Natural killer cell (primary cell): ENCODE data around the gene HOMEZ. TPM values are rescaled to one million over a fixed set of nuclear protein-coding genes. Genes with fewer than 3 reads are reported as not detected.
A peak's percentile ranks its signal among the peaks of the same experiment; 100 is the strongest.
"Not testable (repeated sequence)": the region's sequence is repeated elsewhere in the genome, so short reads cannot be mapped to it uniquely, and the experiment has no call there.

Experiments used
- ATAC-seq, 3 donors: fragments of 150-1000 bp in 2 of 3; fragments of 200-7000 bp in 1 of 3; cut with Tn5 transposase; 1 replicate in 1 of 3; 2 replicates in 2 of 3; pipeline ENCODE4 v1.10.0; 2021; ENCODE audit warnings: mild to moderate bottlenecking in 2 of 3, moderate library complexity in 2 of 3
- DNase-seq, 2 donors: peaks; one replicate each; pipeline versions ENCODE4 v3.0.0 to v3.0.0-alpha.2; 2013 to 2021; ENCODE audit warnings: mixed read lengths in 1 of 2
- H3K27ac ChIP-seq: one replicate; pipeline ENCODE4 v1.5.1; 2013; ENCODE audit warnings: mild to moderate bottlenecking, low read length
- H3K27me3 ChIP-seq: one replicate; pipeline ENCODE4 v1.6.1; 2013; ENCODE audit warnings: low read length; ENCODE audit not compliant: control insufficient read depth, insufficient read depth
- H3K36me3 ChIP-seq: one replicate; pipeline ENCODE4 v1.6.1; 2013; ENCODE audit warnings: low read length; ENCODE audit not compliant: control insufficient read depth, insufficient read depth
- H3K4me1 ChIP-seq: one replicate; pipeline ENCODE4 v1.6.1; 2013; ENCODE audit warnings: low read length; ENCODE audit not compliant: control insufficient read depth, insufficient read depth
- H3K4me3 ChIP-seq: one replicate; pipeline ENCODE4 v1.5.1; 2013; ENCODE audit warnings: low read length
- H3K9me3 ChIP-seq: one replicate; pipeline ENCODE4 v1.6.1; 2013; ENCODE audit warnings: low read length; ENCODE audit not compliant: control insufficient read depth, insufficient read depth
- H3K27ac Mint-ChIP-seq, 2 donors: one replicate each; pipeline ENCODE4 v1.8.0; 2022; ENCODE audit warnings: mild to moderate bottlenecking in 2 of 2, mixed read lengths in 2 of 2, moderate library complexity in 1 of 2
- H3K27me3 Mint-ChIP-seq, 2 donors: one replicate each; pipeline ENCODE4 v1.8.0; 2022; ENCODE audit warnings: low read depth in 2 of 2, mixed read lengths in 2 of 2
- H3K36me3 Mint-ChIP-seq: one replicate; pipeline ENCODE4 v1.8.0; 2022; ENCODE audit warnings: mixed read lengths
- H3K4me1 Mint-ChIP-seq, 2 donors: one replicate each; pipeline ENCODE4 v1.8.0; 2022; ENCODE audit warnings: mixed read lengths in 2 of 2
- H3K4me3 Mint-ChIP-seq: one replicate; pipeline ENCODE4 v1.8.0; 2022; ENCODE audit warnings: mild to moderate bottlenecking, moderate library complexity, mixed read lengths
- H3K9me3 Mint-ChIP-seq, 2 donors: one replicate each; pipeline ENCODE4 v1.8.0; 2022; ENCODE audit warnings: mixed read lengths in 2 of 2
- CTCF ChIP-seq: fragments of 200-600 bp; IDR thresholded peaks from one replicate; pipeline ENCODE4 v1.8.0; 2022; ENCODE audit warnings: antibody characterized with exemption
- WGBS: methylation state at CpG from one replicate; pipeline ENCODE4 v1.1.7; 2013; ENCODE audit warnings: missing lambda C conversion rate; ENCODE audit not compliant: insufficient coverage; 5-methylcytosine and 5-hydroxymethylcytosine counted together
- intact Hi-C: fragments of 100-400 bp; cut with micrococcal nuclease; formaldehyde crosslinking; loops from one replicate; pipeline ENCODE4 v1.14.2; 2022
- total RNA-seq, 4 donors: library from RNA; stranded (reverse); fragments of 120-200 nt in 1 of 4; gene quantifications; one replicate each; pipeline versions ENCODE4 v1.2.3 to v1.2.4, GENCODE V29; 2013 to 2022

The HOMEZ gene
- total RNA-seq, 3 donors from 2014 or later (not counting 1 experiment from before 2014, with no cell fraction given), result 5.1 to 10.1 (median 7.0) TPM

GRCh38 chr14:23240661-23241060, 45.3 kb downstream of the HOMEZ start:
- H3K36me3 Mint-ChIP-seq, result no peaks in the 10 kb centered on the region
- Histone ChIP-seq H3K4me3 (no peak overlapping the region), H3K9me3 (no peaks in the 10 kb centered on the region), H3K36me3 (no peaks in the 10 kb centered on the region), H3K4me1 (peaks cover 7% of the 10 kb centered on the region), H3K27ac (no peak overlapping the region), H3K27me3 (peaks cover 3% of the 10 kb centered on the region)
- H3K9me3 Mint-ChIP-seq, result no peaks in the 10 kb centered on the region
- DNase-seq (no peak), ATAC-seq (no peak)
- H3K27me3 Mint-ChIP-seq, result peaks cover 12 to 15% of the 10 kb centered on the region in 2 donors
- intact Hi-C loops, result no loop called here
- no peak overlapping the region for H3K27ac Mint-ChIP-seq
- TF ChIP-seq CTCF, result no peak
- H3K4me1 Mint-ChIP-seq, result peaks cover 5 to 6% of the 10 kb centered on the region in 2 donors
- 64% methylated on average over 1 of the region's 1 CpG for WGBS
- no peak overlapping the region for H3K4me3 Mint-ChIP-seq

- Mint-ChIP-seq H3K4me3 (peak within 1 kb of the TSS; percentile 68), H3K4me1 (peaks cover 5 to 6% of the 10 kb centered on the region in 2 donors), H3K27me3 (peaks cover 12 to 15% of the 10 kb centered on the region in 2 donors), H3K36me3 (no peaks in the 10 kb centered on the region), H3K27ac (no peak within 1 kb of the TSS), H3K9me3 (no peaks in the 10 kb centered on the region)
- no peak within 1 kb of the TSS for H3K4me3 ChIP-seq
- ATAC-seq, result peak; percentile 95 to 100 (median 98)
- H3K36me3 ChIP-seq, result no peaks in the 10 kb centered on the region
- WGBS, result 34% methylated on average over 39 of the region's 39 CpGs
- peak; percentile 54 to 82 for DNase-seq
- no peak for TF ChIP-seq CTCF
- H3K9me3 ChIP-seq, result no peaks in the 10 kb centered on the region
- H3K27ac ChIP-seq, result no peak within 1 kb of the TSS
- intact Hi-C loops, result no loop called here
- peaks cover 7% of the 10 kb centered on the region for H3K4me1 ChIP-seq
- H3K27me3 ChIP-seq, result peaks cover 3% of the 10 kb centered on the region
Observed at GRCh38 chr14:23237772-23238594, 47.9 kb downstream of the HOMEZ start, which contains the start of gene RNF212B. Gene RNF212B, plus strand, starts transcription at chr14:23237936. Its CDS starts 2,410 bp downstream, at chr14:23240346.

- H3K4me3 ChIP-seq, H3K4me3 Mint-ChIP-seq, intact Hi-C loops, H3K4me1 Mint-ChIP-seq, H3K27me3 Mint-ChIP-seq, H3K36me3 ChIP-seq, H3K27me3 ChIP-seq, H3K9me3 ChIP-seq, DNase-seq, H3K4me1 ChIP-seq, H3K27ac Mint-ChIP-seq, H3K36me3 Mint-ChIP-seq, H3K9me3 Mint-ChIP-seq, H3K27ac ChIP-seq, ATAC-seq: not testable (repeated sequence)
- WGBS, result 93% methylated on average over 23 of the region's 38 CpGs
Observed at GRCh38 chr14:23232241-23232808, 53.6 kb downstream of the HOMEZ start.

GRCh38 chr14:23228812-23229211, 57.1 kb downstream of the HOMEZ start:
- H3K4me1 Mint-ChIP-seq, result no peaks in the 10 kb centered on the region
- no peaks in the 10 kb centered on the region for H3K4me1 ChIP-seq
- DNase-seq (no peak), ATAC-seq (no peak)
- H3K36me3 ChIP-seq, result no peaks in the 10 kb centered on the region
- WGBS, result 100% methylated on average over 1 of the region's 1 CpG
- no peaks in the 10 kb centered on the region for H3K36me3 Mint-ChIP-seq
- no peaks in the 10 kb centered on the region for H3K27me3 ChIP-seq
- H3K4me3 Mint-ChIP-seq, result no peak overlapping the region
- H3K9me3 Mint-ChIP-seq, result no peaks in the 10 kb centered on the region
- no peak overlapping the region for H3K4me3 ChIP-seq
- peaks cover 0 to 17% of the 10 kb centered on the region in 2 donors for H3K27me3 Mint-ChIP-seq
- intact Hi-C loops, result no loop called here
- no peak for TF ChIP-seq CTCF
- no peak overlapping the region for H3K27ac ChIP-seq
- H3K9me3 ChIP-seq, result no peaks in the 10 kb centered on the region
- H3K27ac Mint-ChIP-seq, result no peak overlapping the region
